GM18507 (cell line): ENCODE measurements around the gene TMEM54.

ENCODE experiments used
- DNase-seq: peaks from one replicate; pipeline ENCODE4 v3.0.0; 2011; ENCODE audit warnings: low read depth; ENCODE audit not compliant: insufficient read length; ENCODE audit errors: extremely low spot score
- FAIRE-seq: peaks from 2 replicates; lab custom pipeline; 2011; peaks lifted over from hg19 to GRCh38; lab: Jason Lieb, UNC

Gene TMEM54

DNA sequence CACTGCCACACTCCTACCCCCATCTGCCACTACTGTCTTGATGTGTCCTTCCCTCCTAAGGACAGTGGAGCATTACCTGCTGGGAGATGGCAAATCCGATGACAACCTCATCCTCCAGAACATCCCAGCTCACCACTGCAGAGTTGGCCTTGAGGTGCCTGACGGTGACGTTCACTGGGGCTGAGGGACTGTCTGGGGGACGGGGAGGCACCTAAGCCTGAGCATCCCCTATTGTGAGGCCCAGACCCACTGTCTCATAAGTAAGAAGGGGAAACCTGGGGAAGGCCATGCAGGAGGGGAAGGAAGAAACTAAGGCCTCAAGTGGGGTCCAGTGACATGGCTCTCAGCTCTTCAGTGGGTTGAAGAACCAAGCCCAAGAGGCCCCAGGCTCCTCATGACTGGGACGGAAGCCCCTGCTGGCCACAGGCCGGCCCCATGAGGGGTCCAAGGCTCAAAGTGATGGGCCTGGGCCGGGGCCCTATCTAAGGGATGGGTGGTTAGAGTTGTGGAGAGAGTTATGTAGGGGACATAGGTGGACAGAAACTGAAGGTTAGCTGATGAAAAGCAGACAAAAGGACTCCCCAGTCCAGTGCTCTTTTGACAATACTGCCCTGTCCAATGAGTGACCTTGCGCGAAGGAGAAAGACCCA lies 32.3 kb downstream of the TMEM54 start:
- DNase-seq = no peak
- FAIRE-seq = no peak

DNA sequence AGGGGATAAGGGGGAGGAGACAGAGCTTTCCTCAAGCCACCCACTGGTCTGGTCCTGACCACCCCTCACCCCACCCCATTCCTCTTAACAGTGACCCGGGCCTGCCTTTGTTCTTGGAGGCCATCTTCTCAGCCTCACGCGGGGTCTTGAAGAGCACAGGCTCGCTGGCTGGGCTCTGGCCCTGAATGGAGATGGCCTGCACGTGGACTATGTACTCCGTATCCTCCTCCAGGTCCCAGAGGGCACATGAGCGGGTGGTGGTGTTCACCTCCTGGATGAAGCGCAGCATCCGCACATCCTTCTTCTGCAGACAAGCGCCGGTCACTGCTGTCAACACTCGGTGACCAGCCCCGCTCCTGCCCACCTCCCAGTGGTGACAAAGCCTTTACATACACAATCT lies 33.1 kb downstream of the TMEM54 start:
- no peak for DNase-seq
- no peak for FAIRE-seq

DNA sequence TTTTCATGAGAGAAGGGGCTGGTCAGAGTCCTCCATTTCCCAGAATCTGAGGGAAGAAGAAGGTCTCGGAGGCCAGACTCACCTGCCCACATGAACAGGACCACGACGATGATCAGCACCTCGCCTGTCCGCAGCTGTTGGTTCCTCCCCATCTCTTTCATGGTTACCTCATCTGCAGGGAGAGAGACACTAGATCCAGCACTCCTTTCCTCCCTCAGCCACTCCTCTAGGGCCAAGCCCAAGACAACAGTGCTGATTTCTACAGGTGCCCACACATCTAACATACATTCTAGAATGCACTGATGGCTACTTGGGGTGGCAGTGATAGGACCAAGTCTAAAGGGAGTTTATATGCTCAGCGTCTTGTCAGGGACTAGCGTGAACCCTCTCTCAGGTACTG lies 33.5 kb downstream of the TMEM54 start:
- no peak for FAIRE-seq

DNA sequence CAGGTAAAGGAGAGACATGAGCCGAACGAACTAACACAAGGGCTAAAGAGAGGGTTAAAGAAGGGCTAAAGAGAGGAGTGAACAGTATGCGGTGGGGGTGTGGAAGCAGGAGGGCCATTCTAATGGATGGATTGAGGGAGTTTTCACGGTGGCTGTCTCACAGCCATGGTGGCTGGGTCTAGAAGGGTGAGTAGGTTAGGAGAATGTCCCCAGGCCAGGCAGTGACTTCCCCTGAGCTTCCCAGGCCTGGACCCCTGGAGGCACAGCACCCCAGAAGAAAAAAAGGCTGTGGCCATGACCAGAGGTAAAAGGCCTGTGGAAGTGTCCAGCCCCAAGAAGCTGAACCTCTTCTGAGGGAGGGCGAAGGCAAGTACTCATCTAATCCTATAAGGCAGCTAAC lies 34.0 kb downstream of the TMEM54 start:
- DNase-seq = no peak
- no peak for FAIRE-seq

More for the DNA sequence above, 33.5 kb downstream of the TMEM54 start:
- DNase-seq = no peak

DNA sequence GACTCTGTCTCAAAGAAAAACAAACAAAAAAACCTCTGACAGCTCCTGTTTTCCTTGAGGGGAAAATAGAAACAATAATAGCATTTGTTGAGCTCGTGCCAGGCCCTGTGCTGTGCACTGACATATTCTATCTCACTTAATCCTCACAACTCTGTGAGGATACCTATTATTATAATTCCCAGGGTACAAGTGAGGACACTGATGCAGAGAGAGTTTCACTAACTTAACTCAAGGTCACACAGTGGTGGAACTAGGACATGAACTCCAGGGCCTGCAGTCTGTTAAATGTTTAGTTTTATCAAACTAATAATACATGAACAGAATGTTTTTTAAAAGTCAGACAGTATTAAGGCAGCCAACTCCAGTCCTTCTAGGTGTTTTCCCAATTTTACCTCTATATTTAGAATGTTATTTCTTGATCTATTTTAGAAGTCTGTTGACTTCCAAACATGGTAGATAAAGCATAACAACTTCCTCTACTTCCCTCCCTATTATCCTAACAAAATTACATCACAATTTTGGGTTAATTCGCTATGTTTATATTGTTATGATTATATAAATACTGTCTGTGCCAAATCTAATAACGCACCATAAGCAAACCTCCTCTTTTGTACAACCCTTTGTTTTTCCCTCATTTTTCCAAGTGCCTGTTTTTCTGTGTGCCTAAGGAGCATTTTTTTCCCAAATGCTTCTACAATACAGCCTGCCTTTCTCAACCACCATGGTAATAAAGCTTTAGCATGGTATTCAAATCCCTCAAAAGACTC lies 35.4 kb downstream of the TMEM54 start:
- no peak for FAIRE-seq
- DNase-seq = no peak

DNA sequence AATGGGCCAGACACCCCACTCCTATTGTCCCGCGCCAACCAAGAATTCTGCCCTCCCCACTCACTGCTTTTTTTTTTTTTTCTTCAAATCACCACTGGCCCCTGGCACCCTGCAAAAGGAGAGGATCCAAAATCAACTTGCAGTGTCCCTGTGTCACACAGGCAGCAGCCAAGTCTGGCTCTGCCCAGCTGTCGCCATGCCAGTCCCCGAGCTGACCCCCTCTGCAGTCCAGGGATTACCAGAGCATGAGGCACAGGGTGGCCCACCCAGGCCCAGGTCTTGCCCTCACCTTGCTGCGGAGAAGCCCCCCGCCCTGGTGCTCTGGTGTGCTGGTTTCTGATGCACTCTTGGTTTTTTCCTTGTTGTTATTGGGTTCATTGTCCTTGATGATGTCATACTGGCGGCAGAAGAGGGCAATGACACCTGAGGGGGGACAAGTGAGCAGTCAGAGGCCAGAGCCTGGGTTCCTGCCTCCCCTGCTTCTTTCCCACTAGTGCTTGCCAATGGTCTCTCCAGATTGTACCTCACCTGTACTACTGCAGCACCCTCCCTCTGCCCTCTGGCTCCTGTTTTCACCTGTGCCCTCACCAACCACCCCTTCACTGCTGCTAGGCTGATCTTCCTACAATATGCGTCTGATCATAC lies 36.7 kb downstream of the TMEM54 start:
- FAIRE-seq = no peak

DNA sequence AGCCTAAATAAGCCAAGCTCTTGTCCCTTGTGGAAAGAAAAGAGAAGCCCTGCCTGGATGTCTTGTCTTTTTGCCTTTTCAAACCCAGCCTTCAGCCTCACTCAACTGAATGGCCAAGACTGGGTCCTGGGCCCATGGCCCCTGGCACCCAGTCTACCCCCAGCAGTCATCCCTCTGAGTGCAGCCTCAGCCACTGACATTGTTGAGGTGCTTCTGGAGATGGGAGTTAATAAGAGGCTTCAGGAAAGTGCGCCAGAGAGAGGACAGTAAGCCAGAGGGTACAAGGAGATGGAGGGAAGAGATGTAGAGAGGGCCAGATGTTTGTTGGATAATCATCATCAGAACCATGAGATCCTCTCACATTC lies 37.3 kb downstream of the TMEM54 start:
- FAIRE-seq (no peak), DNase-seq (no peak)

More for the DNA sequence above, 36.7 kb downstream of the TMEM54 start:
- no peak for DNase-seq

DNA sequence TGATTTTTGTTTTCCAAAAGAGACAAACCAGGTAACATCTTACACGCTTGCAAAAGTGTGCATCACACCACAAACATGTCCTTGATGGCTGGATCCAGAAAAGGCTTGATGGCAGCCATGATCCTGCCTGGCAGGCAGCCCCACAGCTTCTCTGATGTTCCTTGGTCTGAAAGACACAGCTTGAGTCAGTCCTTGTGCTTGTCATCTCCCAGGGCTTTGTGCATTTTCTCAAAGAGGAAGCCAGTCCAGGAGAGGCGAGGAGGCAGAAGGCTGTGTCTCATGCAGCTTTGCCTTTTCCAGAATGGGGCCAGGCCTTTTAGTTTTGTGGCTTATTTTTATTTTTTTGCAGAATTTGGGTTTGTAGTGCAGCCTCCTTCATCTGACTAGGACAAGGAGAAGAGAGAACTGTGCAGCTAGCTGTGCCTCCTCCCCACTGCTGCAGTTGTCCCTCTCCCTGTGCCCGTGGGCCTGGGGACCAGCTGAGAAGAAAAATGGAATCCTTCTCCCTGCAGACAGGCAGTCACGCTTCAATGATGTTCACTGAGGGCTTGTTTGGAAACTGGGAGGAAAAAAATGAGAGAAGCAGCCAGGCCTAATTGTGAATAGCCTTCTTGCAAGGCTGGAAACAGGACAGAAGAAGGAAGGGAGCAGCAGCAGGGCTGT lies 37.8 kb downstream of the TMEM54 start:
- FAIRE-seq = no peak

DNA sequence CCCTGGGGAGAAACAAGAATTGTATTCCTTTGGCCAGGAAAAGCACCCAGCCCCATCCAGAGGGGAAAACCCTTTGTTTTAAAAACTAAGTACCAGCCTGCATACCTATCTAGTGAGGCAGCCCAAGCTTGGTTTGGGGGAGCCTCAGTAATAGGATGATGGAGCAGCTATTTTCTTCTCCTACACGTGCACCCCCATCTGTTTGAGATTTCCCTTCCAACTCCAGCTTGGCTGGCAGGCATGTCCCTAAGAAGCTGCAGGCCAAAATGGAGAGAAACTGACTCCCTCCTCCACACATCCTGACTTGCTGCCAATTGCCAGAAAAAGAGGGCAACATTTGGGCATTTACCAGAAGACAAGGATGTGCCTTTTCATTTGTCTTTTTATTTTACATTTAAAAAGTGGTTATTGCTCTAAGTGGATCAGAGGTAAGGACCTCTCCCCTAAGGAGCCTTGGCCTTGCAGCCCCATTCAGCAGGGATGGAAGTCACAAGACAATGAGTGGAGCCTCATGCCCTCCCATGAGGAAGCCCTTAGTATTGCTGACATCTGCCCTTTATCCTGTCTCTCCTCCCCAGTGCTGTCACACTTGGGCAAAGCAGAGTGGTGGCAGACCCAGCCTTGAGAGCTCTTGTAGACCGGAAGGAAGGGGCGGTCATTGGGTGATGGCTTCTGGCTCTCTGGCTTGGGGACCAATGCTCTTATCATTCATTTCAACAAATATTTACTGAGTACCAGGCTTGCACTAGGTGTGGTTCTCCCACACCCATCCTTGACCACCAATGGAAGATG lies 39.1 kb downstream of the TMEM54 start:
- DNase-seq = no peak
- FAIRE-seq = no peak

More for the DNA sequence above, 37.8 kb downstream of the TMEM54 start:
- no peak for DNase-seq

DNA sequence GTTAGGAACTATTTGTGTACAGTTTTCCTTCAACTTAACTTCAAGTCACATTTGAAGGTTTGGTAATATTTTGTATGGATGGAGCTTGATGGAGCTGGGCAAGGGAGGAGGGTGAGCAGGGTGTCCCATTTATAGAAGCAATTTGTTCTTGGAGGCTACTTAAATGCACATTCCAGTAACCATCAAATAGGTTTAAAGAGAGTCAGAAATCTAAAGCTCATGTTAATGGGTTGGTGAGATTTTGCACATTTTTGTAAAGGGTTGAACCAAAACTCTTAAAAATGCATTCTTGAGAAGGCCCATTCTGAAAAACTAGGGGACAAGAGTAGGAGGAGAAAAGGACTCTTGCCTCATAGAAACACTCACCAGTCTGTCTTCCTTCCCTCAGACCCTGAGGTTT lies 40.6 kb downstream of the TMEM54 start:
- FAIRE-seq = no peak
- DNase-seq = no peak

DNA sequence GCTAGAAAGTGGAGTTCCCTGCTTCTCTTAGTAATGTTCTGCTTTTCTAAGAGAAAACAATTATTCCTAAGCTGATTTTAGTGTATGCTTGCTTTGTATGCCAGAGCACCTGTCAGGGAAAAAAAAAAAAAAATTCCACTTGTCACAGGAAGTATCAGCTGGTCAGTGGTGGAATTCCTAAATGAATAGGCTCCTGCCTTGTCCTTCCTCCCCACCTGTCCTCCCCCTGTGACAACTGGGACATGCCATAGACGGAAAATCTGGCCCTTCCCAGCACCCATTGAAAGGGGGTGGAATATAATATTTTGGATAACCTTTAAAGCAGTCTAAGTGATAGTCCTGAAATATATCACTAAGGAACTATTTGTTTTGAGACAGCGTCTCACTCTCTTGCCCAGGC lies 41.3 kb downstream of the TMEM54 start:
- no peak for FAIRE-seq
- no peak for DNase-seq

DNA sequence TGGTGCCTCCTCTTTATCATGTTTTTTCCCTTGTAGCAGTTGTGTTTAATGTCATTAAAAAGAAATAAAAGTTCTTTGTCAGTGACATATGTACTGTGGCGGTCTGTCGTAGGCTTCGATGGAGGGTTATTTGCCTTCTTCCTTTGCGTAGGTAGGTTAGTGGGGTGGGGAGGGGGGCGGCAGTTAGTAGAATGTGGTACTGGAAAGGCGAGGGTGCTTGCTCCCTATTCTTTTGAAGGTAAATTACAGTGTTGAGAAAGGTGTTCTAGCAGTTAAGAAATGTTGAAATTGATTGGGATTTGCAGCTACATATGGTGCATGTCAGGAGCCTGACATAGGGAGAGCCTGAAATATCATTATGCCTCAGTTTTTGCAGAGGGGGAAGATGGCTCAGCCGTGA lies 42.4 kb downstream of the TMEM54 start:
- DNase-seq (no peak), FAIRE-seq (no peak)

DNA sequence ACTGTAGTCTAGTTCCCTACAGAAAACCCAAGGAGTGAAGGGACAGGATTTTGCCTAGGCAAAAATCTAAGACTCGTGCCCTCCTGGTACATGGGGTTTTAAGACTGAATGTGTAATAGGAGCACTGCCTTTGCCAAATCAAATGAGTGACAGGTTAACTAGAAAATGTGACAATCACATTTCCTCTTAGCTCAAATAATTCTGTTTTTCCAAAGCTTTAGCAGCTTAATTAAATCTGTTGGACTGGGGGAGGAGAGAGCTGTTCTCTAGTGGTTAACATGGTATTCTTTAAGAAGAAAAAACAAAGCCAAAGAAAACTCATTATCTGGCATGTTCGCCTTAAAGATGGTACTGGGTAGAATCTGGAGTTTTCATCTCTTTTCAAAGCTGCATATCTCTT lies 43.1 kb downstream of the TMEM54 start:
- no peak for FAIRE-seq
- no peak for DNase-seq

DNA sequence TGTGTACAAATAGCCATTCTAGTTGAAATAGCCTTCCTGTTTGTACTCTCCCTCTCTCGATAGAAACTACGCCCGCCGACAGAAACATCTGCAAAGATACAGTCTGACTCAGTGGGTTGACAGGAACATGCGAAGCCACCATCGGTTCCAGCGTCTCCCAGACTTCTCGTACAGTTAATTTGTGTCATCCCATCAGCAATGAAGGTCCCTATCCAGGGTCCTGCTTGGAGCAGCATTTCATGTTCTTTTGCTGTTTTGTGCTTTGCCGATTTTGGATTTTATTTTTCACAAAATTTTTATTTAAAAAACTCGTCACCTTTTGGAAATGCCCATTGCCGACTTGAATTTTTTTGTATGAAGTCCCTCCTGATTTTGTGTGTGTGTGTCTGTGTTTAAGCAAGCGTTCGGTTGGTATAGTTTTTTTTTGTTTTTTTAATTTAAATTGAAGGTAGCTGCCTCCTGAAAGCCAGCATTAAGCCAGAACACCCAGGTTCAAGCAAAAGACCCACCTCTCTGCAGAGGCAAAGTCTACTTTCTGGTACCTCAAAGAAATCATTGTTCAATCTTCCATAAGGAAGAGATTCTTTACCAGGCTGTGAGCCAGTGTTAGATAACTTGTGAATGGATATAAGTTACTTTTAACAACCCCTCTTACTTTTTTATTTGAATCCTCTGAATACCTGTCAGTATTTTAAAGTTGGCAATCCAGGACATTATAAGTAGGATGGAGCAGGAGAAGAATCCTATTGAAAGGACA lies 45.1 kb downstream of the TMEM54 start:
- DNase-seq (no peak), FAIRE-seq (no peak)

DNA sequence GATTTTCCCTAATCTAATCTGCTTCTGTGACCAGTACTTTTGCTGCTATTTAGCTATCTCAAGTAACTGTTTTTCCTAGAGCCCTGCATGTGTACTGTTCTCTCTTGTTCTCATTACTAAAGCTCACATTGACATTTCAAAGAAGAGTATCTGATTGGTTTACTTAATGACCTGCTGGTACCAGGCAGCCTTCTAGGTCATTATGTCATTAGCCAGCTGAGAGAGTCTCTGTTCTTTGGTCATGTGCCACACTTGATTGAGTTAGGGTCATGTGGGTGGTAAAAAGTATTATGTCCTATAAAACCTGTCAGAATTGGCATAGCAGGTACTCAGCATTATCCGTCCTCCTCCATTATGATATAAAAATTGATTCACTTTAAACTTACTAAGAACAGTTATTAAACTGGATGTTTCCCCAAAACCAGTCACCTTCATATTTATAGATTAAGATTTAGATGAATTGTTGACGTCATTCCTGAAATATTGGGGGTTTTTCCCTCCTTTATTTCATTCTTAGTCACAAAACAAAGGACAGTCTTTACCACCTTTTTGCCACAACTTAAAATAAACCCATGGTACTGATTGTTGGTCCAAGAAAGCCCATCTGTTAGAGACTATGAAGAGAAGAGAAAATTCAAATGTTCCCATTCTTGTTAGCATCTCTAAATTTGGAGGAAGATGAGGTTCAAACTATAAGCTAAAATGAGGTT lies 52.7 kb downstream of the TMEM54 start:
- FAIRE-seq = peak; percentile 41
- no peak for DNase-seq
